ENCODE results near the gene MRPL27.

MRPL27 gene

DNA sequence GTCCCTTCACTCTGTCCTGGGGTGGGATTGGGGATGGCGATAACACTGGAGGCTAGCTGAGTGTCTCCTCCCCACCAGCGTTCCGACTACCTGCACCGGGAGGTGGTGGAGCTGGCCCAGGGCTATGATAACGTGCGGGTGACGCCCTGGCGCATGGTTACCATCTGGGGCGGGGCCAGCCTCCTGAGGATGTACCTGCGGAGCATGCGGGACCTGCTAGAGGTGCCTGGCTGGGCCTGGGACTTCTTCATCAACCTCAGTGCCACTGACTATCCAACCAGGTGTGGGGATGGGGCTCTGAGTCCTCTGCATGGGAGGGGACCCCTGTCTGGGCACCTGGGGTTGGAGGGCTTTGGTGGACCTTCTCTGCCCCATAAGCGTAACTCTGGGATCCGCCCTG, 18.2 kb downstream of the MRPL27 start:
- Histone ChIP-seq H3K27me3 (ENCODE audit: control insufficient read depth, insufficient read depth, low read length) (no peaks in the 10 kb centered on the region), H3K36me3 (ENCODE audit: control insufficient read depth, insufficient read depth, low read length) (no peaks in the 10 kb centered on the region), H3K9ac (no peak overlapping the region), H3K79me2 (peaks cover 3% of the 10 kb centered on the region), H2AFZ (no peak overlapping the region), H3K27ac (no peak overlapping the region), H3K4me1 (no peaks in the 10 kb centered on the region), H3K9me3 (ENCODE audit: control insufficient read depth, low read length) (no peaks in the 10 kb centered on the region), H3K4me3 (ENCODE audit: low read depth, low read length) (no peak overlapping the region), H3K4me2 (ENCODE audit: low read length) (no peak overlapping the region)
- TF ChIP-seq, protein P1, sequence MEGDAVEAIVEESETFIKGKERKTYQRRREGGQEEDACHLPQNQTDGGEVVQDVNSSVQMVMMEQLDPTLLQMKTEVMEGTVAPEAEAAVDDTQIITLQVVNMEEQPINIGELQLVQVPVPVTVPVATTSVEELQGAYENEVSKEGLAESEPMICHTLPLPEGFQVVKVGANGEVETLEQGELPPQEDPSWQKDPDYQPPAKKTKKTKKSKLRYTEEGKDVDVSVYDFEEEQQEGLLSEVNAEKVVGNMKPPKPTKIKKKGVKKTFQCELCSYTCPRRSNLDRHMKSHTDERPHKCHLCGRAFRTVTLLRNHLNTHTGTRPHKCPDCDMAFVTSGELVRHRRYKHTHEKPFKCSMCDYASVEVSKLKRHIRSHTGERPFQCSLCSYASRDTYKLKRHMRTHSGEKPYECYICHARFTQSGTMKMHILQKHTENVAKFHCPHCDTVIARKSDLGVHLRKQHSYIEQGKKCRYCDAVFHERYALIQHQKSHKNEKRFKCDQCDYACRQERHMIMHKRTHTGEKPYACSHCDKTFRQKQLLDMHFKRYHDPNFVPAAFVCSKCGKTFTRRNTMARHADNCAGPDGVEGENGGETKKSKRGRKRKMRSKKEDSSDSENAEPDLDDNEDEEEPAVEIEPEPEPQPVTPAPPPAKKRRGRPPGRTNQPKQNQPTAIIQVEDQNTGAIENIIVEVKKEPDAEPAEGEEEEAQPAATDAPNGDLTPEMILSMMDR (IDR thresholded peaks at IDR 0.05): no peak

DNA sequence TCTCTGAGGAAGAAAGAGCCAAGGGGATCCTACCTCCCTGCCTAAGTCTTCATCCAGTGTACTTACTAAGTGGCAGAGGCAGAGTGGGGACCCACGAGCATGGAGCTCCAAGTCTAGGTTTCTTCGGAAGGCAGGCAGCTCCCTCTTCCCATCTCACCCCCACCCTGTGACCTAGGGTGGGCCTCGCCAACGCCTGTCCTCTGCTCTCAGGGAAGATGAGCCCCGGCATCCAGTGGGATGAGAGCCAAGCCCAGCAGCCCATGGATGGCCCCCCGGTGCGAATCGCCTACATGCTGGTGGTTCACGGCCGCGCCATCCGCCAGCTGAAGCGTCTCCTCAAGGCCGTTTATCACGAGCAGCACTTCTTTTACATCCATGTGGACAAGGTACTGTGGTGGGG, 18.8 kb downstream of the MRPL27 start:
- no peaks in the 10 kb centered on the region for H3K9me3 ChIP-seq (ENCODE audit: control insufficient read depth, low read length)
- no peak overlapping the region for H2AFZ ChIP-seq
- H3K4me2 ChIP-seq (ENCODE audit: low read length): no peak overlapping the region
- no peaks in the 10 kb centered on the region for H3K27me3 ChIP-seq (ENCODE audit: control insufficient read depth, insufficient read depth, low read length)
- no peaks in the 10 kb centered on the region for H3K4me1 ChIP-seq
- H3K27ac ChIP-seq: no peak overlapping the region
- no peaks in the 10 kb centered on the region for H3K36me3 ChIP-seq (ENCODE audit: control insufficient read depth, insufficient read depth, low read length)
- H3K79me2 ChIP-seq: peaks cover 3% of the 10 kb centered on the region
- H3K9ac ChIP-seq: no peak overlapping the region
- H3K4me3 ChIP-seq (ENCODE audit: low read depth, low read length): no peak overlapping the region
- TF ChIP-seq, protein P1 (IDR thresholded peaks at IDR 0.05): no peak

DNA sequence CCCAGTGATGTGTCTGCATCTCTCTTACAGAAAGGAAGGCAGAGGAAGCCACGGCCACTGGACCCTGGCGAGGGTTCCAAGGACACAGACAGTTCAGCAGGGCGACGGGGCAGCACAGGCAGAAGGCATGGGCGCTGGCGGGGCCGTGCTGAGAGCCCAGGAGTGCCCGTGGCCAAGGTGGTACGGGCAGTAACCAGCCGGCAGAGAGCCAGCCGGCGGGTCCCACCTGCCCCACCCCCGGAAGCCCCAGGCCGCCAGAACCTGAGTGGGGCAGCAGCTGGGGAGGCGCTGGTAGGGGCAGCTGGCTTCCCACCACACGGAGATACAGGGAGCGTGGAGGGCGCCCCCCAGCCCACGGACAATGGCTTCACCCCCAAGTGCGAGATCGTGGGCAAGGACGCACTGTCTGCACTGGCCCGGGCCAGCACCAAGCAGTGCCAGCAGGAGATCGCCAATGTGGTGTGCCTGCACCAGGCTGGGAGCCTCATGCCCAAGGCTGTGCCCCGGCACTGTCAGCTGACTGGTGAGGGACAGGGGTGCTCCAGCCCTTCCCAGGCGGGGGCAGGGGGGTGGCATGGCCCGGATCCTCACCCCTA, 19.3 kb downstream of the MRPL27 start:
- Histone ChIP-seq H3K4me1 (no peaks in the 10 kb centered on the region), H3K27ac (no peak overlapping the region), H3K4me3 (ENCODE audit: low read depth, low read length) (no peak overlapping the region), H3K9ac (no peak overlapping the region), H2AFZ (no peak overlapping the region), H3K79me2 (peaks cover 3% of the 10 kb centered on the region), H3K4me2 (ENCODE audit: low read length) (no peak overlapping the region), H3K36me3 (ENCODE audit: control insufficient read depth, insufficient read depth, low read length) (no peaks in the 10 kb centered on the region), H3K9me3 (ENCODE audit: control insufficient read depth, low read length) (no peaks in the 10 kb centered on the region), H3K27me3 (ENCODE audit: control insufficient read depth, insufficient read depth, low read length) (no peaks in the 10 kb centered on the region)
- TF ChIP-seq, protein P1 (IDR thresholded peaks at IDR 0.05): no peak

DNA sequence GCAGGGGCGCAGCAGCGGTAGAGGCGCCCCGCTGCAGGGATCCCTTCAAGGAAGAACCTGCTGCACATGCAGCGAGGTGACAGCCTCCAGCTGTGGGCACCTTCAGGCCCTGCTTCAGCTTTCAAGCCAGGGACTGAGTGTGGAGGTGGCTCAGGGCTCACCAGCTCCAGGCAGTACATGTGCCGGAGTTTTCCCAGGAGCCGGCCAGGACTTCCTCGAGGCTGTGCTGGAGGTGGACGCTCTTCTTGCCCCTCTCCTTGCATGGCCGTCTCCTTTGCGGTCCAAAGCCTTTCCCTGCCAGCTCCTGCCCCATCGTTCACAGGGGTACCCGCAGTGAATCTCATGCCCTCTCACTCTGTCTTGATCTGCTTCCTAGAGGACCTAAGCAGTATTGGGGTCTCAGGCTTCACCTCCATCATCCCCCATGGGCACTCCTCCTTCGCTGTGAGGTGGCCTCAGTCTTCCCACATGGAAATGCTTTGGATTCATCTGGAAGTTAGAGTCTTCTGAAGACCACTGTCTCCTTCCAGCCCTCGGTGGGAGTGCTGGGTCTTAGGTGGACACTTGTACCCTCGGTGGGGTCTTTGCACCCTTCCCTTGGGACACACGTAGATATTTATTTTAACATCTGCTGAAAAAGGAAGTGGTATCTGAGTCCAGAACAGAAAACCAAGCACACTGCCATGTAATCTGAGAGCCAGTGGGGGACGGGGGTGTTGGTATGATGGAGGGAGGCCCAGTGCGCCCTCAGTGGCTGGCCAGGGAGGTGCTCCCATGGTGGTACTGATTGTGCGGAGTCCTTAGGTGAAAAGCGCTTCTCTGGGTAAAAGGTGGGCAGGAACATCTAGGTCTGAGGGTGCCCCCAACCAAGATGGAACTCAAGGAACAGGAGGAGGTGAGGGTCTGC, 20.0 kb downstream of the MRPL27 start:
- Histone ChIP-seq H3K4me3 (ENCODE audit: low read depth, low read length) (no peak overlapping the region), H3K9ac (no peak overlapping the region), H2AFZ (no peak overlapping the region), H3K4me1 (no peaks in the 10 kb centered on the region), H3K9me3 (ENCODE audit: control insufficient read depth, low read length) (no peaks in the 10 kb centered on the region), H3K27ac (no peak overlapping the region), H3K4me2 (ENCODE audit: low read length) (no peak overlapping the region), H3K79me2 (peaks cover 5% of the 10 kb centered on the region), H3K36me3 (ENCODE audit: control insufficient read depth, insufficient read depth, low read length) (no peaks in the 10 kb centered on the region), H3K27me3 (ENCODE audit: control insufficient read depth, insufficient read depth, low read length) (no peaks in the 10 kb centered on the region)
- TF ChIP-seq, protein P1 (IDR thresholded peaks at IDR 0.05): no peak

Measured in parathyroid adenoma (tissue), 2 donors.